H1 (cell line): Measurements from ENCODE around the gene MPRIP. TPM values are rescaled to one million over a fixed set of nuclear protein-coding genes. Genes with fewer than 3 reads are reported as not detected.

ENCODE experiments used
- CTCF ChIA-PET: fragments of 300-600 bp; sonication (Branson Sonifier 250); formaldehyde crosslinking; loops from one replicate; lab custom pipeline; 2021; ENCODE audit not compliant: partially characterized antibody; lab: Charles Lee
- POLR2A ChIA-PET: fragments of 300-600 bp; sonication (Branson Sonifier 250); formaldehyde crosslinking; loops from one replicate; lab custom pipeline; 2021; ENCODE audit warnings: inconsistent platforms; ENCODE audit not compliant: partially characterized antibody; lab: Charles Lee
- DNase-seq, 2 experiments: peaks; one replicate each; pipeline versions ENCODE4 v3.0.0 to v3.0.0-alpha.2; 2010 to 2022; ENCODE audit warnings: low spot score in 2 of 2, low read depth in 1 of 2, mixed read lengths in 1 of 2
- FAIRE-seq: peaks from 2 replicates; lab custom pipeline; 2011; peaks lifted over from hg19 to GRCh38; lab: Jason Lieb, UNC
- H2AFZ ChIP-seq: 2 replicates; pipeline ENCODE4 v1.8.1; 2012; ENCODE audit warnings: low read length, inconsistent platforms
- H2AK5ac ChIP-seq: 2 replicates; pipeline ENCODE4 v1.6.1; 2013; ENCODE audit warnings: low read depth, low read length
- H2BK120ac ChIP-seq: replicated peaks from 2 replicates; pipeline ENCODE3; 2013; ENCODE audit warnings: low read depth, low read length, inconsistent platforms
- H2BK12ac ChIP-seq: 2 replicates; pipeline ENCODE4 v1.6.1; 2013; ENCODE audit warnings: low read depth, low read length
- H2BK15ac ChIP-seq: 2 replicates; pipeline ENCODE4 v1.6.1; 2013; ENCODE audit warnings: low read length
- H2BK20ac ChIP-seq: 2 replicates; pipeline ENCODE4 v1.6.1; 2013; ENCODE audit warnings: low read length
- H2BK5ac ChIP-seq: 2 replicates; pipeline ENCODE4 v1.6.1; 2013; ENCODE audit warnings: low read depth, low read length
- H3K14ac ChIP-seq: 2 replicates; pipeline ENCODE4 v1.6.1; 2013; ENCODE audit warnings: inconsistent platforms; ENCODE audit not compliant: insufficient read length
- H3K18ac ChIP-seq: 2 replicates; pipeline ENCODE4 v1.6.1; 2013; ENCODE audit warnings: low read length; ENCODE audit errors: extremely low read depth
- H3K23ac ChIP-seq: 2 replicates; pipeline ENCODE4 v1.6.1; 2013; ENCODE audit warnings: inconsistent platforms; ENCODE audit not compliant: insufficient read length
- H3K23me2 ChIP-seq: 2 replicates; pipeline ENCODE4 v1.6.1; 2013; ENCODE audit warnings: low read depth, low read length
- H3K27ac ChIP-seq: 2 replicates; pipeline ENCODE4 v1.6.1; 2011; ENCODE audit warnings: low read depth, low read length, inconsistent platforms
- H3K27me3 ChIP-seq, 4 experiments: replicated peaks in 1 of 4; 1 replicate in 1 of 4; 2 replicates in 3 of 4; pipeline versions ENCODE4 v1.6.1 to v1.8.1; 2011 to 2013; ENCODE audit warnings: low read length in 3 of 4, mild to moderate bottlenecking in 3 of 4, inconsistent platforms in 2 of 4, mixed read lengths in 2 of 4, moderate library complexity in 1 of 4; ENCODE audit not compliant: control insufficient read depth in 3 of 4, insufficient read depth in 3 of 4; ENCODE audit errors: extremely low read depth in 1 of 4
- H3K36me3 ChIP-seq, 4 experiments: 2 replicates each; pipeline versions ENCODE4 v1.6.1 to v1.8.1; 2011 to 2013; ENCODE audit warnings: mild to moderate bottlenecking in 4 of 4, low read length in 3 of 4, moderate library complexity in 2 of 4, control low read depth in 1 of 4, inconsistent platforms in 1 of 4; ENCODE audit not compliant: insufficient read depth in 4 of 4, control insufficient read depth in 2 of 4
- H3K4ac ChIP-seq: replicated peaks from 2 replicates; pipeline ENCODE3; 2013; ENCODE audit warnings: low read length, low read depth, mixed read lengths, inconsistent platforms; ENCODE audit not compliant: insufficient read length
- H3K4me1 ChIP-seq, 4 experiments: replicated peaks in 1 of 4; 1 replicate in 1 of 4; 2 replicates in 3 of 4; pipeline versions ENCODE4 v1.6.1 to v1.8.1; 2011 to 2013; ENCODE audit warnings: low read length in 3 of 4, inconsistent platforms in 2 of 4, mixed read lengths in 1 of 4; ENCODE audit not compliant: insufficient read depth in 4 of 4, control insufficient read depth in 3 of 4
- H3K4me2 ChIP-seq, 2 experiments: 2 replicates each; pipeline versions ENCODE4 v1.6.1 to v1.8.1; 2011 to 2013; ENCODE audit warnings: low read depth in 2 of 2, low read length in 2 of 2, control low read depth in 1 of 2, inconsistent platforms in 1 of 2, mild to moderate bottlenecking in 1 of 2; ENCODE audit not compliant: insufficient read depth in 1 of 2
- H3K4me3 ChIP-seq, 4 experiments: fragments of 200-600, 300-600 bp in 1 of 4; sonication (generic), shearing (Covaris generic), sonication (Bioruptor Twin) in 1 of 4; 2 replicates each; pipeline versions ENCODE4 v1.5.1 to v1.8.1; 2011 to 2016; ENCODE audit warnings: low read length in 4 of 4, low read depth in 3 of 4, control low read depth in 2 of 4, inconsistent platforms in 2 of 4, mild to moderate bottlenecking in 2 of 4, mixed read lengths in 1 of 4, moderate library complexity in 1 of 4; ENCODE audit not compliant: insufficient read depth in 2 of 4; ENCODE audit errors: extremely low read depth in 1 of 4
- H3K56ac ChIP-seq: replicated peaks from 2 replicates; pipeline ENCODE3; 2013; ENCODE audit warnings: low read depth, mild to moderate bottlenecking, mixed read lengths, low read length, inconsistent platforms; ENCODE audit not compliant: insufficient read length
- H3K79me1 ChIP-seq: 2 replicates; pipeline ENCODE4 v1.6.1; 2013; ENCODE audit warnings: low read depth, low read length, control low read depth
- H3K79me2 ChIP-seq, 2 experiments: 2 replicates each; pipeline versions ENCODE4 v1.6.1 to v1.8.1; 2012 to 2013; ENCODE audit warnings: low read length in 2 of 2, mild to moderate bottlenecking in 2 of 2, inconsistent platforms in 1 of 2; ENCODE audit not compliant: insufficient read depth in 2 of 2, control insufficient read depth in 1 of 2
- H3K9ac ChIP-seq, 4 experiments: replicated peaks in 1 of 4; 1 replicate in 1 of 4; 2 replicates in 3 of 4; pipeline versions ENCODE4 v1.6.1 to v1.8.1; 2011 to 2013; ENCODE audit warnings: low read depth in 3 of 4, low read length in 3 of 4, control low read depth in 2 of 4, mild to moderate bottlenecking in 2 of 4, moderate library complexity in 2 of 4, inconsistent platforms in 1 of 4; ENCODE audit errors: extremely low read depth in 1 of 4
- H3K9me3 ChIP-seq, 2 experiments: 2 replicates each; pipeline versions ENCODE4 v1.6.1 to v1.8.1; 2012 to 2013; ENCODE audit warnings: mild to moderate bottlenecking in 2 of 2, moderate library complexity in 2 of 2, control low read depth in 1 of 2, inconsistent platforms in 1 of 2, low read depth in 1 of 2, low read length in 1 of 2, mixed read lengths in 1 of 2; ENCODE audit not compliant: insufficient read depth in 2 of 2
- H4K20me1 ChIP-seq, 2 experiments: replicated peaks in 1 of 2; 2 replicates each; pipeline versions ENCODE3 to v1.8.1; 2011 to 2013; ENCODE audit warnings: inconsistent platforms in 2 of 2, low read length in 2 of 2, mild to moderate bottlenecking in 1 of 2; ENCODE audit not compliant: insufficient read depth in 2 of 2, control insufficient read depth in 1 of 2
- H4K5ac ChIP-seq: 2 replicates; pipeline ENCODE4 v1.6.1; 2013; ENCODE audit warnings: low read length, low read depth, mixed read lengths, inconsistent platforms; ENCODE audit not compliant: insufficient read length
- H4K8ac ChIP-seq: 2 replicates; pipeline ENCODE4 v1.8.0; 2013; ENCODE audit warnings: mild to moderate bottlenecking, moderate library complexity, low read length, inconsistent platforms; ENCODE audit not compliant: insufficient read depth; ENCODE audit errors: extremely low read depth
- H4K91ac ChIP-seq: replicated peaks from 2 replicates; pipeline ENCODE3; 2013; ENCODE audit warnings: low read length, mixed read lengths, inconsistent platforms; ENCODE audit not compliant: insufficient read length
- CTBP2 ChIP-seq: IDR thresholded peaks from 2 replicates; pipeline ENCODE4 v1.7.0; 2011; ENCODE audit warnings: borderline replicate concordance, mild to moderate bottlenecking, moderate library complexity, mixed read lengths, low read length; ENCODE audit not compliant: insufficient read depth, insufficient read length
- EZH2 ChIP-seq: fragments of 200-600 bp; sonication (generic); IDR thresholded peaks from 2 replicates; pipeline ENCODE4 v1.7.1; 2012; ENCODE audit warnings: low read depth, mild to moderate bottlenecking, moderate library complexity, low read length, inconsistent platforms; ENCODE audit not compliant: severe bottlenecking
- KDM1A ChIP-seq: fragments of 200-600, 300-600 bp; sonication (generic); IDR thresholded peaks from 2 replicates; pipeline ENCODE4 v1.7.1; 2016; ENCODE audit warnings: mild to moderate bottlenecking, low read length, borderline replicate concordance
- KDM5A ChIP-seq: fragments of 200-600 bp; IDR thresholded peaks from 2 replicates; pipeline ENCODE4 v1.7.1; 2012; ENCODE audit warnings: mild to moderate bottlenecking, low read length, inconsistent platforms, mixed read lengths
- POLR2AphosphoS5 ChIP-seq: IDR thresholded peaks from 2 replicates; pipeline ENCODE4 v1.6.1; 2011; ENCODE audit warnings: low read depth, low read length
- POU5F1 ChIP-seq: IDR thresholded peaks from 2 replicates; pipeline ENCODE4 v1.6.1; 2011; ENCODE audit warnings: low read depth, mild to moderate bottlenecking, low read length, moderate library complexity
- RAD21 ChIP-seq, 2 experiments: IDR thresholded peaks in 1 of 2; conservative IDR thresholded peaks in 1 of 2; 2 replicates each; pipeline ENCODE4 v1.6.1; 2011; ENCODE audit warnings: low read depth in 2 of 2, low read length in 2 of 2, improper control_type of control experiment in 1 of 2, inconsistent platforms in 1 of 2, mild to moderate bottlenecking in 1 of 2, moderate library complexity in 1 of 2
- RBBP5 ChIP-seq: IDR thresholded peaks from 2 replicates; pipeline ENCODE4 v1.7.1; 2012; ENCODE audit warnings: low read depth, mild to moderate bottlenecking, inconsistent platforms, low read length, moderate library complexity, borderline replicate concordance
- SAP30 ChIP-seq: fragments of 300-600 bp; sonication (generic); IDR thresholded peaks from 2 replicates; pipeline ENCODE4 v1.7.1; 2012; ENCODE audit warnings: low read length, moderate library complexity, mild to moderate bottlenecking, inconsistent platforms; ENCODE audit not compliant: insufficient read depth, insufficient replicate concordance
- SP1 ChIP-seq: IDR thresholded peaks from 2 replicates; pipeline ENCODE4 v1.6.1; 2011; ENCODE audit warnings: low read depth, low read length
- WGBS, 2 experiments: shearing (Covaris generic) in 1 of 2; methylation state at CpG; one replicate each; pipeline versions ENCODE4 v1.1.6 to v1.1.7; 2013 to 2015; ENCODE audit warnings: low lambda C conversion rate in 2 of 2, mixed read lengths in 2 of 2, inconsistent platforms in 1 of 2, low coverage in 1 of 2, missing lambda C conversion rate in 1 of 2; ENCODE audit not compliant: insufficient replicate concordance in 2 of 2, insufficient coverage in 1 of 2, insufficient read length in 1 of 2; ENCODE audit errors: extremely low coverage in 1 of 2, missing lambda C conversion rate in 1 of 2; 5-methylcytosine and 5-hydroxymethylcytosine counted together
- polyA plus RNA-seq, 7 experiments: library from polyadenylated mRNA; depleted of rRNA in 3 of 7; stranded (reverse) in 5 of 7; unstranded in 2 of 7; fragments of >200 nt in 5 of 7; fragments of 200-250 nt in 2 of 7; gene quantifications; 1 replicate in 5 of 7; 2 replicates in 1 of 7; 4 replicates in 1 of 7; pipeline versions ENCODE4 v1.2.1 to v1.2.3, GENCODE V29; 2011 to 2013; ENCODE audit warnings: missing spikeins in 2 of 7, mixed read lengths in 2 of 7
- total RNA-seq: library from RNA; stranded (reverse); fragmentation: NEBNext Ultra II Directional; extraction: Animal tissue kit (Norgen Biotek cat#: 25700); gene quantifications from 2 replicates; pipeline ENCODE4 v1.2.1, GENCODE V29; 2021

MPRIP gene
- total and polyA plus RNA-seq, 2 of the 8 experiments (the other 6 are each of a cell fraction or from before 2014, with no cell fraction given), result 48.6 to 146 TPM

DNA sequence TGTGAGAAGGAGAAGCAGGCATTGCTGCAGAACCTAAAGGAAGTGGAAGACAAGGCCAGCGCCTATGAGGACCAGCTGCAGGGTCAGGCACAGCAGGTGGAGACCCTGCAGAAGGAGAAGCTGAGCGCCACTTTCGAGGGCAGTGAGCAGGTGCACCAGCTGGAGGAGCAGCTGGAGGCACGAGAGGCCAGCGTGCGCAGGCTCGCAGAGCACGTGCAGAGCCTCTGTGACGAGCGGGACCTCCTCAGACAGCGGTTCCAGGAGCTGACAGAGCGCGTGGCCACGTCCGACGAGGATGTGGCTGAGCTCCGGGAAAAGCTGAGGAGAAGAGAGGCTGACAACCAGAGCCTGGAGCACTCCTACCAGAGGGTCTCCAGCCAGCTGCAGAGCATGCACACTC, 122.4 kb downstream of the MPRIP start:
- Histone ChIP-seq H4K91ac (no peak overlapping the region), H2BK20ac (no peak overlapping the region), H3K56ac (no peak overlapping the region), H2BK12ac (no peak overlapping the region), H3K9me3 (no peaks in the 10 kb centered on the region), H3K14ac (no peak overlapping the region), H3K4me2 (no peak overlapping the region), H4K5ac (no peak overlapping the region), H3K4me1 (no peaks in the 10 kb centered on the region), H2BK120ac (no peak overlapping the region), H4K20me1 (peaks cover 2 to 12% of the 10 kb centered on the region in 2 experiments), H3K79me2 (no peaks in the 10 kb centered on the region), H3K27me3 (no peaks in the 10 kb centered on the region; a peak in 1 of 7 replicates), H2BK15ac (no peak overlapping the region), H3K9ac (no peak overlapping the region), H3K79me1 (no peaks in the 10 kb centered on the region), H2AFZ (no peak overlapping the region), H3K4me3 (no peak overlapping the region), H2BK5ac (no peak overlapping the region), H3K18ac (no peak overlapping the region), H3K23me2 (no peaks in the 10 kb centered on the region), H3K23ac (no peak overlapping the region), H3K4ac (no peak overlapping the region), H3K27ac (no peak overlapping the region), H3K36me3 (peaks cover 6 to 15% (median 9%) of the 10 kb centered on the region in 4 experiments; a peak in 6 of 8 replicates), H2AK5ac (no peak overlapping the region), H4K8ac (no peak overlapping the region)
- 95% methylated on average over 11 of the region's 17 CpGs; no CpG with 5 or more reads in 1 of the 2 experiments for WGBS, 2 experiments
- DNase-seq (no peak), FAIRE-seq (no peak)
- ChIA-PET CTCF (interaction anchor here (0.6 to 6.2 kb wide), 12 partner anchors 9 to 174 kb away, joined by 3 to 44 read pairs (median 4); no protein-coding TSS in a partner anchor), POLR2A (no interaction called here)
- TF ChIP-seq POLR2AphosphoS5 (no peak), CTBP2 (no peak), RBBP5 (no peak), KDM1A (no peak), SAP30 (no peak), RAD21 (IDR thresholded peaks at IDR 0.05 in 1 of 2, conservative IDR thresholded peaks at IDR 0.05 in 1 of 2; ENCODE audit: low read depth in 2 of 2, low read length in 2 of 2) (no peak), SP1 (no peak), KDM5A (no peak), POU5F1 (no peak), EZH2 (no peak)
